GM12873 (cell line): ENCODE results near the gene MAGEA2B.
"Not testable (repeated sequence)": the region's sequence is repeated elsewhere in the genome, so short reads cannot be mapped to it uniquely, and the experiment has no call there.

Experiments
- CTCF ChIP-seq: IDR thresholded peaks from 2 replicates; pipeline ENCODE4 v1.5.1; 2012; ENCODE audit warnings: low read depth, mild to moderate bottlenecking, moderate library complexity, low read length, control low read depth; ENCODE audit not compliant: insufficient read depth; ENCODE audit errors: missing control alignments

Gene MAGEA2B

GRCh38 chrX:152735101-152735500 lies 20.7 kb downstream of the MAGEA2B start:
- TF ChIP-seq CTCF, result no peak

- TF ChIP-seq CTCF, result no peak
Observed at GRCh38 chrX:152735860-152736511, 21.6 kb downstream of the MAGEA2B start.

- no peak for TF ChIP-seq CTCF
Observed at GRCh38 chrX:152738560-152738959, 24.1 kb downstream of the MAGEA2B start.

GRCh38 chrX:152753686-152754650 lies 39.5 kb downstream of the MAGEA2B start, which contains the start of gene MAGEA2:
TSS of gene MAGEA2 (minus strand) at chrX:152753842. CDS start at chrX:152751363, 2,479 bp downstream.
- TF ChIP-seq CTCF, result not testable (repeated sequence)

GRCh38 chrX:152758918-152759317 lies 44.5 kb downstream of the MAGEA2B start, which contains the start of gene CSAG3:
TSS of gene CSAG3 (plus strand) at chrX:152759218.
- not testable (repeated sequence) for TF ChIP-seq CTCF
